ENCODE results near the gene LIN9. TPM values are rescaled to one million over a fixed set of nuclear protein-coding genes. Genes with fewer than 3 reads are reported as not detected.

LIN9 gene
- polyA plus RNA-seq, 6 donors from 2014 or later = 2.7 to 7.0 (median 4.7) TPM

DNA sequence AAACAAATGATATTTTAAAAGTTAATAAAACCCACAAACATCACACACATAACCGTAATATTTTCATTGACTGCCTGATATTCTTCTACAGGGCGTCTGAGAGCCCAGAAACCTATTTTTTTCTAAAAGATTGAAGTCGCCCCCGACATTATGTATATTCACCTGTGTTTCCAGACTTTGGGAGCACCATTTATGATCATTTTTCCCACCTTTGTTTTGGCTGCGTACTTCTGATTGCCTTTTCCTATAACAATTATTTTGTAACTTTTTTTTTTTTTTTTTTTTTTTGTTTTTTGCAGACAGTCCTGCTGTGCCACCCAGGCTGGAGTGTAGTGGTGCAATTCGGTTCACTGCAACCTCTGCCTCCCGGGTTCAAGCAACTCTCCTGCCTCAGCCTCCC, 121.6 kb downstream of the LIN9 start:
- no peaks in the 10 kb centered on the region for H3K9me3 Mint-ChIP-seq
- ATAC-seq (ENCODE audit: low read depth in 2 of 2) = no peak
- no peak for DNase-seq
- peaks cover 14 to 41% (median 28%) of the 10 kb centered on the region in 3 donors for H3K4me1 Mint-ChIP-seq
- peak overlapping the region in 5 of 6 donors; percentile 81 to 96 (median 95) for H3K27ac Mint-ChIP-seq
- H3K36me3 Mint-ChIP-seq = no peaks in the 10 kb centered on the region
- no peaks in the 10 kb centered on the region for H3K27me3 Mint-ChIP-seq
- H3K4me3 Mint-ChIP-seq = peak overlapping the region; percentile 51 to 98 (median 94)

- Mint-ChIP-seq H3K27me3 (no peaks in the 10 kb centered on the region), H3K4me1 (peaks cover 18 to 45% (median 32%) of the 10 kb centered on the region in 3 donors), H3K36me3 (no peaks in the 10 kb centered on the region), H3K27ac (peak overlapping the region; percentile 81 to 96 (median 94)), H3K4me3 (peak overlapping the region; percentile 87 to 98 (median 94)), H3K9me3 (no peaks in the 10 kb centered on the region)
- no peak for DNase-seq
- ATAC-seq (ENCODE audit: low read depth in 2 of 2) = no peak
Observed at GRCh38 chr1:226187019-226187322, 122.0 kb downstream of the LIN9 start.

GRCh38 chr1:226186124-226187018, 122.6 kb downstream of the LIN9 start, which contains the start of gene ACBD3:
ACBD3 (minus strand) TSS chr1:226186741; CDS start chr1:226186675, 66 bp downstream.
- H3K27ac Mint-ChIP-seq = peak within 1 kb of the TSS; percentile 88 to 98 (median 96)
- peak; percentile 83 for DNase-seq
- H3K9me3 Mint-ChIP-seq = no peaks in the 10 kb centered on the region
- H3K27me3 Mint-ChIP-seq = no peaks in the 10 kb centered on the region
- H3K4me3 Mint-ChIP-seq = peak within 1 kb of the TSS; percentile 92 to 98 (median 95)
- H3K4me1 Mint-ChIP-seq = peaks cover 21 to 51% (median 38%) of the 10 kb centered on the region in 3 donors
- ATAC-seq (ENCODE audit: low read depth in 2 of 2) = peak; percentile 94
- H3K36me3 Mint-ChIP-seq = no peaks in the 10 kb centered on the region

GRCh38 chr1:226185141-226186036, 123.6 kb downstream of the LIN9 start:
- H3K36me3 Mint-ChIP-seq = peaks cover 0 to 1% of the 10 kb centered on the region in 2 donors
- no peak for DNase-seq
- ATAC-seq (ENCODE audit: low read depth in 2 of 2) = no peak
- H3K4me3 Mint-ChIP-seq = peak overlapping the region; percentile 91 to 98 (median 95)
- H3K27me3 Mint-ChIP-seq = no peaks in the 10 kb centered on the region
- H3K4me1 Mint-ChIP-seq = peaks cover 21 to 61% (median 45%) of the 10 kb centered on the region in 3 donors
- peak overlapping the region; percentile 78 to 98 (median 94) for H3K27ac Mint-ChIP-seq
- no peaks in the 10 kb centered on the region for H3K9me3 Mint-ChIP-seq

GRCh38 chr1:226181996-226182714, 126.8 kb downstream of the LIN9 start:
- Mint-ChIP-seq H3K27ac (peak overlapping the region; percentile 71 to 96 (median 92)), H3K36me3 (peaks cover 6 to 7% of the 10 kb centered on the region in 2 donors), H3K27me3 (no peaks in the 10 kb centered on the region), H3K9me3 (no peaks in the 10 kb centered on the region), H3K4me3 (peak overlapping the region; percentile 68 to 91 (median 84)), H3K4me1 (peaks cover 38 to 84% (median 76%) of the 10 kb centered on the region in 3 donors)
- DNase-seq (peak; percentile 46), ATAC-seq (ENCODE audit: low read depth in 2 of 2) (peak; percentile 33 to 39)

Other genes with a start within 250 kb of the LIN9 start
- 1,000 to 10,000 TPM; 1,065 to 1,461 (median 1,242) TPM for gene H3-3A, start 246.4 kb downstream of the LIN9 start, polyA plus RNA-seq (ENCODE audit: low read depth in 6 of 6)
- gene ACBD3, start 122.4 kb downstream of the LIN9 start, polyA plus RNA-seq (ENCODE audit: low read depth in 6 of 6) = 10 to 100 TPM; 38.5 to 88.1 (median 55.0) TPM
- gene MIXL1, start 85.5 kb downstream of the LIN9 start, polyA plus RNA-seq (ENCODE audit: low read depth in 6 of 6) = 1 to 10 TPM in 1 of 6 donors, under 1 TPM in 3, not detected in 2; 0.23 to 2.8 (median 0.36) TPM
- 100 to 1,000 TPM; 156 to 250 (median 234) TPM for gene PARP1, start 98.9 kb upstream of the LIN9 start, polyA plus RNA-seq (ENCODE audit: low read depth in 6 of 6)
- gene STUM, start 239.6 kb upstream of the LIN9 start, polyA plus RNA-seq (ENCODE audit: low read depth in 6 of 6) = under 1 TPM in 1 of 6 donors, not detected in 5; 0.04 TPM

Measured in naive B cell (primary cell).